Measurements from ENCODE around the gene DNAH10.

The DNAH10 gene

GRCh38 chr12:123983822-123984485 is 221.9 kb downstream of the DNAH10 start:
- no peaks in the 10 kb centered on the region for H3K27me3 Mint-ChIP-seq (ENCODE audit: low read depth)
- no peaks in the 10 kb centered on the region for H3K9me3 Mint-ChIP-seq
- peak overlapping the region in 2 of 3 experiments; percentile 6 to 24 for H3K27ac Mint-ChIP-seq
- no peak overlapping the region for H3K4me3 Mint-ChIP-seq
- H3K4me1 Mint-ChIP-seq: peaks cover 25% of the 10 kb centered on the region
- peak; percentile 51 to 62 (median 54) for TF ChIP-seq CTCF (IDR thresholded peaks at IDR 0.05; ENCODE audit: unreplicated experiment in 3 of 3)
- H3K36me3 Mint-ChIP-seq (ENCODE audit: low read depth): peaks cover 36% of the 10 kb centered on the region

- H3K4me1 Mint-ChIP-seq: peaks cover 32% of the 10 kb centered on the region
- TF ChIP-seq CTCF (IDR thresholded peaks at IDR 0.05; ENCODE audit: unreplicated experiment in 3 of 3): no peak
- peak overlapping the region in 2 of 3 experiments; percentile 0 to 77 for H3K27ac Mint-ChIP-seq
- H3K36me3 Mint-ChIP-seq (ENCODE audit: low read depth): peaks cover 40% of the 10 kb centered on the region
- H3K4me3 Mint-ChIP-seq: no peak overlapping the region
- H3K27me3 Mint-ChIP-seq (ENCODE audit: low read depth): no peaks in the 10 kb centered on the region
- H3K9me3 Mint-ChIP-seq: no peaks in the 10 kb centered on the region
Measured at GRCh38 chr12:123984903-123985302, 222.8 kb downstream of the DNAH10 start.

Data from nephron (organoid).